HCT116 (cell line): ENCODE data around the gene CD34. TPM values are rescaled to one million over a fixed set of nuclear protein-coding genes. Genes with fewer than 3 reads are reported as not detected.
"Not testable (repeated sequence)": the region's sequence is repeated elsewhere in the genome, so short reads cannot be mapped to it uniquely, and the experiment has no call there.

Experiments used
- ATAC-seq: fragments of 200-7000 bp; cut with Tn5 transposase; 2 replicates; pipeline ENCODE4 v1.9.1; 2020; ENCODE audit warnings: mild to moderate bottlenecking, moderate library complexity
- BruUV-seq: library from RNA; stranded (reverse); fragments of 400-500 nt; replicated peaks from 2 replicates; lab custom pipeline; 2021; lab: Mats Ljungman, UMichigan
- CTCF ChIA-PET: fragments of 300-600 bp; sonication (Branson Sonifier 250); formaldehyde crosslinking; loops from one replicate; lab custom pipeline; 2021; ENCODE audit warnings: antibody characterized with exemption; lab: Charles Lee
- POLR2A ChIA-PET: fragments of 300-600, 350-600 bp; sonication (Branson Sonifier 250); formaldehyde crosslinking; loops from one replicate; lab custom pipeline; 2021; ENCODE audit warnings: antibody characterized with exemption; lab: Charles Lee
- RAD21 ChIA-PET, 2 experiments: fragments of 300-600 bp; sonication (Branson Sonifier 250); formaldehyde crosslinking; loops; one replicate each; lab custom pipeline; 2023; ENCODE audit warnings: low total read pairs in 2 of 2; ENCODE audit not compliant: uncharacterized antibody in 2 of 2, unreplicated experiment in 2 of 2, low non-redundant PET in 1 of 2; lab: Charles Lee
- DNase-seq: peaks from one replicate; pipeline ENCODE4 v3.0.0-alpha.2; 2010; ENCODE audit warnings: low read depth, low spot score
- H2AFZ ChIP-seq: fragments of 200-600 bp; shearing (Covaris generic), sonication (generic); 2 replicates; pipeline ENCODE4 v1.6.1; 2017; ENCODE audit warnings: low read depth, mixed run types, mixed read lengths, antibody characterized with exemption, low read length; ENCODE audit not compliant: poor library complexity, severe bottlenecking
- H3K27ac ChIP-seq: 2 replicates; pipeline ENCODE4 v1.5.1; 2012; ENCODE audit warnings: low read depth, low read length
- H3K27me3 ChIP-seq: fragments of 200-600 bp; sonication (generic); 2 replicates; pipeline ENCODE4 v1.6.1; 2016; ENCODE audit warnings: mixed run types, low read length, mixed read lengths; ENCODE audit not compliant: insufficient read depth
- H3K36me3 ChIP-seq, 2 experiments: fragments of 200-500 bp in 1 of 2; fragments of 200-600 bp in 1 of 2; sonication (Bioruptor generic) in 1 of 2; sonication (generic) in 1 of 2; 2 replicates each; pipeline versions ENCODE4 v1.5.1 to v1.6.1; 2014 to 2016; ENCODE audit warnings: low read length in 2 of 2, inconsistent platforms in 1 of 2, mixed read lengths in 1 of 2, mixed run types in 1 of 2; ENCODE audit not compliant: insufficient read depth in 2 of 2, control insufficient read depth in 1 of 2
- H3K4me1 ChIP-seq, 2 experiments: fragments of 200-600 bp in 1 of 2; sonication (generic) in 1 of 2; 2 replicates each; pipeline versions ENCODE4 v1.5.1 to v1.6.1; 2012 to 2017; ENCODE audit warnings: low read length in 2 of 2, inconsistent platforms in 1 of 2, mild to moderate bottlenecking in 1 of 2, mixed read lengths in 1 of 2, mixed run types in 1 of 2, moderate library complexity in 1 of 2; ENCODE audit not compliant: insufficient read depth in 2 of 2, control insufficient read depth in 1 of 2
- H3K4me2 ChIP-seq: fragments of 200-600 bp; sonication (generic); 2 replicates; pipeline ENCODE4 v1.6.1; 2017; ENCODE audit warnings: mixed run types, low read length, mixed read lengths
- H3K4me3 ChIP-seq, 2 experiments: fragments of 200-600 bp in 1 of 2; sonication (generic) in 1 of 2; replicated peaks in 1 of 2; 2 replicates each; pipeline ENCODE4 v1.5.1; 2011 to 2016; ENCODE audit warnings: low read length in 2 of 2, control low read depth in 1 of 2, low read depth in 1 of 2, mild to moderate bottlenecking in 1 of 2, mixed read lengths in 1 of 2, mixed run types in 1 of 2
- H3K79me2 ChIP-seq: fragments of 200-600 bp; sonication (generic); 2 replicates; pipeline ENCODE4 v1.6.1; 2017; ENCODE audit warnings: mild to moderate bottlenecking, mixed run types, low read length, moderate library complexity, mixed read lengths; ENCODE audit not compliant: insufficient read depth
- H3K9ac ChIP-seq: fragments of 200-600 bp; sonication (generic); 2 replicates; pipeline ENCODE4 v1.6.1; 2016; ENCODE audit warnings: low read length, mixed read lengths
- H3K9me2 ChIP-seq: fragments of 200-600 bp; sonication (generic), shearing (Covaris generic); 2 replicates; pipeline ENCODE4 v1.6.1; 2017; ENCODE audit warnings: mixed run types, mild to moderate bottlenecking, moderate library complexity; ENCODE audit not compliant: insufficient read depth
- H3K9me3 ChIP-seq, 2 experiments: fragments of 200-500 bp in 1 of 2; fragments of 200-600 bp in 1 of 2; sonication (Bioruptor generic) in 1 of 2; sonication (generic) in 1 of 2; 2 replicates each; pipeline ENCODE4 v1.6.1; 2014 to 2017; ENCODE audit warnings: low read length in 2 of 2, mixed read lengths in 2 of 2, inconsistent platforms in 1 of 2, low read depth in 1 of 2, mild to moderate bottlenecking in 1 of 2, mixed run types in 1 of 2, moderate library complexity in 1 of 2; ENCODE audit not compliant: control insufficient read depth in 1 of 2, insufficient read depth in 1 of 2
- H4K20me1 ChIP-seq: fragments of 200-600 bp; sonication (generic), shearing (Covaris generic); 2 replicates; pipeline ENCODE4 v1.6.1; 2017; ENCODE audit warnings: mixed run types, mild to moderate bottlenecking, moderate library complexity; ENCODE audit not compliant: insufficient read depth
- CEBPB ChIP-seq: IDR thresholded peaks from 2 replicates; pipeline ENCODE4 v1.6.1; 2012; ENCODE audit warnings: low read depth
- CTCF ChIP-seq, 3 experiments: fragments of 200-600 bp in 1 of 3; sonication (generic) in 1 of 3; IDR thresholded peaks in 2 of 3; conservative IDR thresholded peaks in 1 of 3; 2 replicates each; pipeline ENCODE4 v1.5.1; 2012 to 2017; ENCODE audit warnings: low read depth in 2 of 3, low read length in 2 of 3, antibody characterized with exemption in 1 of 3, borderline replicate concordance in 1 of 3, control low read depth in 1 of 3, mild to moderate bottlenecking in 1 of 3, mixed read lengths in 1 of 3, mixed run types in 1 of 3, moderate library complexity in 1 of 3; ENCODE audit not compliant: insufficient read depth in 1 of 3
- ELF1 ChIP-seq: IDR thresholded peaks from 2 replicates; pipeline ENCODE4 v1.6.1; 2012; ENCODE audit warnings: low read depth, borderline replicate concordance
- EZH2phosphoT487 ChIP-seq: fragments of 200-600 bp; IDR thresholded peaks from 2 replicates; pipeline ENCODE4 v1.6.1; 2018; ENCODE audit warnings: antibody characterized with exemption, borderline replicate concordance
- FOSL1 ChIP-seq: IDR thresholded peaks from 2 replicates; pipeline ENCODE4 v1.6.1; 2012; ENCODE audit warnings: low read depth
- JUND ChIP-seq: IDR thresholded peaks from 2 replicates; pipeline ENCODE4 v1.6.1; 2012
- POLR2A ChIP-seq: IDR thresholded peaks from 2 replicates; pipeline ENCODE4 v1.7.0; 2011; ENCODE audit warnings: borderline replicate concordance; ENCODE audit not compliant: insufficient read depth, insufficient read length; ENCODE audit errors: extremely low read depth
- POLR2AphosphoS5 ChIP-seq: IDR thresholded peaks from 2 replicates; pipeline ENCODE4 v1.6.1; 2011; ENCODE audit warnings: mild to moderate bottlenecking, low read depth, low read length, moderate library complexity
- SP1 ChIP-seq: IDR thresholded peaks from 2 replicates; pipeline ENCODE4 v1.6.1; 2012; ENCODE audit warnings: low read depth
- TCF7L2 ChIP-seq: IDR thresholded peaks from 2 replicates; pipeline ENCODE4 v1.7.0; 2011; ENCODE audit warnings: borderline replicate concordance, inconsistent platforms; ENCODE audit not compliant: insufficient read depth, insufficient read length; ENCODE audit errors: extremely low read depth
- intact Hi-C: fragments of 100-400 bp; cut with micrococcal nuclease; formaldehyde crosslinking; loops from 2 replicates; pipeline ENCODE4 v1.10.0; 2022
- total RNA-seq: library from RNA; stranded (reverse); gene quantifications from one replicate; pipeline ENCODE4 v1.2.1, GENCODE V29; 2021; ENCODE audit not compliant: unreplicated experiment
- TF ChIP-seq, protein P1 (sequence below): IDR thresholded peaks from 2 replicates; pipeline ENCODE4 v1.6.1; 2012; ENCODE audit warnings: low read depth
- TF ChIP-seq, protein P2 (sequence below): IDR thresholded peaks from 2 replicates; pipeline ENCODE4 v1.6.1; 2012

CD34 gene
- total RNA-seq, 1 experiment from 2014 or later: 0.07 TPM

GRCh38 chr1:207878939-207879338 is 32.0 kb downstream of the CD34 start:
- no peak for TF ChIP-seq POLR2AphosphoS5
- no peak for TF ChIP-seq SP1
- TF ChIP-seq TCF7L2: no peak
- TF ChIP-seq, protein P1, sequence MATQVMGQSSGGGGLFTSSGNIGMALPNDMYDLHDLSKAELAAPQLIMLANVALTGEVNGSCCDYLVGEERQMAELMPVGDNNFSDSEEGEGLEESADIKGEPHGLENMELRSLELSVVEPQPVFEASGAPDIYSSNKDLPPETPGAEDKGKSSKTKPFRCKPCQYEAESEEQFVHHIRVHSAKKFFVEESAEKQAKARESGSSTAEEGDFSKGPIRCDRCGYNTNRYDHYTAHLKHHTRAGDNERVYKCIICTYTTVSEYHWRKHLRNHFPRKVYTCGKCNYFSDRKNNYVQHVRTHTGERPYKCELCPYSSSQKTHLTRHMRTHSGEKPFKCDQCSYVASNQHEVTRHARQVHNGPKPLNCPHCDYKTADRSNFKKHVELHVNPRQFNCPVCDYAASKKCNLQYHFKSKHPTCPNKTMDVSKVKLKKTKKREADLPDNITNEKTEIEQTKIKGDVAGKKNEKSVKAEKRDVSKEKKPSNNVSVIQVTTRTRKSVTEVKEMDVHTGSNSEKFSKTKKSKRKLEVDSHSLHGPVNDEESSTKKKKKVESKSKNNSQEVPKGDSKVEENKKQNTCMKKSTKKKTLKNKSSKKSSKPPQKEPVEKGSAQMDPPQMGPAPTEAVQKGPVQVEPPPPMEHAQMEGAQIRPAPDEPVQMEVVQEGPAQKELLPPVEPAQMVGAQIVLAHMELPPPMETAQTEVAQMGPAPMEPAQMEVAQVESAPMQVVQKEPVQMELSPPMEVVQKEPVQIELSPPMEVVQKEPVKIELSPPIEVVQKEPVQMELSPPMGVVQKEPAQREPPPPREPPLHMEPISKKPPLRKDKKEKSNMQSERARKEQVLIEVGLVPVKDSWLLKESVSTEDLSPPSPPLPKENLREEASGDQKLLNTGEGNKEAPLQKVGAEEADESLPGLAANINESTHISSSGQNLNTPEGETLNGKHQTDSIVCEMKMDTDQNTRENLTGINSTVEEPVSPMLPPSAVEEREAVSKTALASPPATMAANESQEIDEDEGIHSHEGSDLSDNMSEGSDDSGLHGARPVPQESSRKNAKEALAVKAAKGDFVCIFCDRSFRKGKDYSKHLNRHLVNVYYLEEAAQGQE: no peak
- TF ChIP-seq CTCF (IDR thresholded peaks at IDR 0.05 in 2 of 3, conservative IDR thresholded peaks at IDR 0.05 in 1 of 3; ENCODE audit: borderline replicate concordance in 1 of 3, insufficient read depth in 1 of 3, low read depth in 2 of 3, low read length in 2 of 3): no peak
- no peak for TF ChIP-seq EZH2phosphoT487
- no peak for TF ChIP-seq POLR2A
- TF ChIP-seq JUND: no peak
- no peak for TF ChIP-seq CEBPB
- TF ChIP-seq, protein P2, sequence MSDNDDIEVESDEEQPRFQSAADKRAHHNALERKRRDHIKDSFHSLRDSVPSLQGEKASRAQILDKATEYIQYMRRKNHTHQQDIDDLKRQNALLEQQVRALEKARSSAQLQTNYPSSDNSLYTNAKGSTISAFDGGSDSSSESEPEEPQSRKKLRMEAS: no peak
- no peak for TF ChIP-seq FOSL1
- TF ChIP-seq ELF1: no peak
- intact Hi-C loops: no loop called here
- Histone ChIP-seq H3K4me3 (no peak overlapping the region), H3K27ac (no peak overlapping the region), H3K9ac (no peak overlapping the region), H3K9me2 (no peaks in the 10 kb centered on the region), H3K9me3 (no peaks in the 10 kb centered on the region), H3K4me2 (no peak overlapping the region), H3K27me3 (no peaks in the 10 kb centered on the region), H2AFZ (no peak overlapping the region), H3K79me2 (no peaks in the 10 kb centered on the region), H4K20me1 (no peaks in the 10 kb centered on the region), H3K4me1 (no peaks in the 10 kb centered on the region), H3K36me3 (no peaks in the 10 kb centered on the region)
- ChIA-PET POLR2A (no interaction called here), CTCF (interaction anchor here (2.0 kb wide), 1 partner anchor 10 kb away, joined by 7 read pairs; no protein-coding TSS in a partner anchor), RAD21 (no interaction called here)
- no TSS peak for BruUV-seq
- ATAC-seq (no peak), DNase-seq (no peak)

GRCh38 chr1:207877914-207878313 is 33.0 kb downstream of the CD34 start:
- CTCF ChIA-PET: interaction anchor here (2.0 kb wide), 1 partner anchor 9 kb away, joined by 7 read pairs; no protein-coding TSS in a partner anchor
- H3K4me2 ChIP-seq, H3K4me1 ChIP-seq, H3K27ac ChIP-seq, H3K9me3 ChIP-seq, H2AFZ ChIP-seq, H3K79me2 ChIP-seq, H3K36me3 ChIP-seq, H3K27me3 ChIP-seq, DNase-seq, H3K4me3 ChIP-seq, H3K9ac ChIP-seq, POLR2A ChIA-PET, ATAC-seq, BruUV-seq, H3K9me2 ChIP-seq, RAD21 ChIA-PET, intact Hi-C loops, H4K20me1 ChIP-seq: not testable (repeated sequence)
